Mucosa of descending colon (tissue), 3 donors: ENCODE measurements around the gene ABCB11. TPM values are rescaled to one million over a fixed set of nuclear protein-coding genes. Genes with fewer than 3 reads are reported as not detected.

Experiments
- ATAC-seq: fragments of 200-7000 bp; cut with Tn5 transposase; one replicate; pipeline ENCODE4 v1.9.1; 2020; ENCODE audit warnings: mild to moderate bottlenecking, moderate library complexity
- DNase-seq, 3 donors: peaks; one replicate each; pipeline ENCODE4 v3.0.0-alpha.2; 2020
- H3K36me3 ChIP-seq: fragments of 200-600 bp; one replicate; pipeline ENCODE4 v1.8.0; 2021; ENCODE audit warnings: low read depth, mild to moderate bottlenecking
- H3K4me1 ChIP-seq: fragments of 200-600 bp; one replicate; pipeline ENCODE4 v1.8.0; 2021; ENCODE audit warnings: low read depth, mild to moderate bottlenecking
- H3K4me3 ChIP-seq: fragments of 200-600 bp; one replicate; pipeline ENCODE4 v1.8.0; 2021; ENCODE audit warnings: mild to moderate bottlenecking
- H3K9me3 ChIP-seq: fragments of 200-600 bp; one replicate; pipeline ENCODE4 v1.8.0; 2021; ENCODE audit warnings: mild to moderate bottlenecking
- CTCF ChIP-seq: fragments of 200-600 bp; IDR thresholded peaks from one replicate; pipeline ENCODE4 v1.8.0; 2022; ENCODE audit warnings: antibody characterized with exemption, mild to moderate bottlenecking
- intact Hi-C, 2 donors: fragments of 100-400 bp; cut with DNase I in 1 of 2; cut with micrococcal nuclease in 1 of 2; formaldehyde crosslinking; loops; one replicate each; pipeline versions ENCODE4 v1.11.0 to v1.11.1; 2022; cut with DNase I, micrococcal nuclease
- total RNA-seq, 3 donors: library from RNA; stranded (reverse); fragmentation: NEBNext Ultra II Directional in 2 of 3; extraction: Animal tissue kit (Norgen Biotek cat#: 25700) in 2 of 3; gene quantifications; one replicate each; pipeline versions ENCODE4 v1.2.1 to v1.2.4, GENCODE V29; 2021 to 2023
- donor health status: DM: no; HTN: no; CAD: no; lungs with moderate emphysema.
- donor health status: DM: no; HTN: no; CAD: no.
- donor health status: DM: no; HTN: yes; CAD: no.

ABCB11 gene
- total RNA-seq, 3 donors from 2014 or later: 1.2 to 21.7 (median 4.6) TPM

DNA sequence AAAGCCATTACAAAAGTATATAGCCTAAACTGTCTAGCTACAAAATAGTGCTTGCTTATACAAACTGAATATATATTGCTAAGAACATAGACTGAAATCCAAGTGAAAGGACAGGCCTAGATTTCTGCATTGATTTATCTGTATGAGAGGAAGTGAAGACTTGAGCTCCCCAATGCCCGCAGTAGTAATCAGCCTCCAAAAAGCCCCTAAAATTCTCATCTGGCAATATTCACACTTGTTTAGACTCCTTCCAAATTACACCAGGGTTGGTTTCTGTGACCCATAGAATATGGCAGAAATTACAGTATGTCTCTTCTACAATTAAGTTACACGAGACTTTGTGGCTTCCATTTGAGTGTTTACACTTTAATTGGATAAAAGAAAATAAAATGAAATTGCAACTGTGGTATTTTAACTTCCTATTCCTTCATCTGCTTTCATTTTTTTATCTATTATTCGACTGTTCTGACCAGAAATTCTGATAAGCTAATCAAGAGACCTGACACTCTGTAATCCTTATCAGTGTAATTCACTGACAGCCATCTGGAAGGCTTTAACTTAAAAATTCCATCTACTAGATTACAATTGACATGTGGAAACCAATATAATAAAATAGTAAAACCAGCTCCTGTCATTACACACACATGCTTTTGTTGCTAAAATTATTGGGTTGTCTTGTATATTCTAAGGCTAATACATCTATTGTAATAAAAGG, 21.1 kb downstream of the ABCB11 start:
- TF ChIP-seq CTCF: no peak
- no peak overlapping the region for H3K4me3 ChIP-seq
- peaks cover 22% of the 10 kb centered on the region for H3K4me1 ChIP-seq
- intact Hi-C loops: no loop called here
- H3K36me3 ChIP-seq: no peaks in the 10 kb centered on the region
- ATAC-seq (no peak), DNase-seq (no peak)
- no peaks in the 10 kb centered on the region for H3K9me3 ChIP-seq

DNA sequence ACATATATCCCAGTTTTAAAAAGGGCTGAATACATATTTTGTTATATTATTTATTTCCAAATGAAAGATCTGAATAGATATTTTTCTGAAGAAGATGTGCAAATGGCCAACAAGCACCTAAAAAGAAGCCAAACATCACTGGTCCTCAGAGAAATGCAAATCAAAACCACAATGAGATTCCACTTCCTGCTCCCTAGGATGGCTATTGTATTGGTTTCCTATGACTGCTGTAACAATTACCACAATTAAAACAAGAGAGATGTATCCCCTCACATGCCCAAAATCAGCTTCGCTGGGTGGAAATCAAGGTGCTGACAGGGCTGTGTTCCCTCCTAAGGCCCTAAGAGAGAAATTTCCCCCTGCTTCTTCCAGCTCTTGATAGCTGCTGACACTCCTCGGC, 23.2 kb downstream of the ABCB11 start:
- ATAC-seq (no peak), DNase-seq (no peak)
- no peak for TF ChIP-seq CTCF
- Histone ChIP-seq H3K4me1 (peaks cover 16% of the 10 kb centered on the region), H3K36me3 (no peaks in the 10 kb centered on the region), H3K9me3 (no peaks in the 10 kb centered on the region), H3K4me3 (no peak overlapping the region)
- intact Hi-C loops: no loop called here

GRCh38 chr2:169007356-169007755, 23.8 kb downstream of the ABCB11 start:
- DNase-seq (no peak), ATAC-seq (no peak)
- Histone ChIP-seq H3K9me3 (no peaks in the 10 kb centered on the region), H3K4me1 (peaks cover 14% of the 10 kb centered on the region), H3K4me3 (no peak overlapping the region), H3K36me3 (no peaks in the 10 kb centered on the region)
- TF ChIP-seq CTCF: no peak
- intact Hi-C loops: no loop called here

GRCh38 chr2:169006665-169007064, 24.5 kb downstream of the ABCB11 start:
- Histone ChIP-seq H3K9me3 (no peaks in the 10 kb centered on the region), H3K4me3 (no peak overlapping the region), H3K36me3 (no peaks in the 10 kb centered on the region), H3K4me1 (peaks cover 10% of the 10 kb centered on the region)
- intact Hi-C loops: no loop called here
- TF ChIP-seq CTCF: no peak
- ATAC-seq (no peak), DNase-seq (no peak)

- DNase-seq: no peak
- no peak for TF ChIP-seq CTCF
- Histone ChIP-seq H3K4me3 (no peak overlapping the region), H3K9me3 (no peaks in the 10 kb centered on the region), H3K4me1 (peaks cover 4% of the 10 kb centered on the region), H3K36me3 (no peaks in the 10 kb centered on the region)
- no peak for ATAC-seq
- intact Hi-C loops: no loop called here
Measured at GRCh38 chr2:169005994-169006393, 25.1 kb downstream of the ABCB11 start.
